B cell (primary cell): ENCODE data around the gene KRT80. TPM values are rescaled to one million over a fixed set of nuclear protein-coding genes. Genes with fewer than 3 reads are reported as not detected.

Experiments used
- ATAC-seq: fragments of 200-7000 bp; cut with Tn5 transposase; one replicate; pipeline ENCODE4 v1.10.0; 2021; ENCODE audit warnings: low read depth, mild to moderate bottlenecking, moderate number of reproducible peaks, moderate library complexity
- CTCF ChIA-PET: fragments of 350-600 bp; sonication (Branson Sonifier 250); formaldehyde crosslinking; loops from one replicate; lab custom pipeline; 2021; ENCODE audit warnings: antibody characterized with exemption, inconsistent platforms; lab: Charles Lee
- POLR2A ChIA-PET: fragments of 350-600 bp; sonication (Branson Sonifier 250); formaldehyde crosslinking; loops from one replicate; lab custom pipeline; 2021; ENCODE audit warnings: antibody characterized with exemption; lab: Charles Lee
- DNase-seq: peaks from one replicate; pipeline ENCODE4 v3.0.0; 2013
- H2AFZ ChIP-seq: 2 replicates; pipeline ENCODE4 v1.6.1; 2012; ENCODE audit warnings: mild to moderate bottlenecking, low read depth, low read length; ENCODE audit not compliant: insufficient read depth, poor library complexity, severe bottlenecking
- H3K27ac ChIP-seq, 2 donors: 1 replicate in 1 of 2; 2 replicates in 1 of 2; pipeline ENCODE4 v1.5.1; 2012 to 2013; ENCODE audit warnings: low read length in 2 of 2, mild to moderate bottlenecking in 2 of 2, moderate library complexity in 1 of 2
- H3K27me3 ChIP-seq, 4 experiments: fragments of 200-600 bp in 1 of 4; sonication (generic) in 1 of 4; replicated peaks in 1 of 4; 1 replicate in 2 of 4; 2 replicates in 2 of 4; pipeline versions ENCODE4 v1.6.1 to v1.7.0; 2013 to 2016; ENCODE audit warnings: low read length in 3 of 4, mild to moderate bottlenecking in 2 of 4, mixed read lengths in 1 of 4, moderate library complexity in 1 of 4; ENCODE audit not compliant: insufficient read depth in 4 of 4, control insufficient read depth in 3 of 4; ENCODE audit errors: control extremely low read depth in 1 of 4
- H3K36me3 ChIP-seq, 2 experiments: replicated peaks in 1 of 2; 1 replicate in 1 of 2; 2 replicates in 1 of 2; pipeline versions ENCODE4 v1.6.1 to v1.7.1; 2013; ENCODE audit warnings: low read length in 1 of 2; ENCODE audit not compliant: insufficient read depth in 2 of 2, control insufficient read depth in 1 of 2; ENCODE audit errors: control extremely low read depth in 1 of 2, extremely low read depth in 1 of 2
- H3K4me1 ChIP-seq, 2 donors: fragments of 200-600 bp in 1 of 2; sonication (generic) in 1 of 2; 1 replicate in 1 of 2; 2 replicates in 1 of 2; pipeline versions ENCODE4 v1.5.1 to v1.6.1; 2013 to 2017; ENCODE audit warnings: low read length in 2 of 2; ENCODE audit not compliant: control insufficient read depth in 2 of 2, insufficient read depth in 2 of 2
- H3K4me2 ChIP-seq: replicated peaks from 2 replicates; pipeline ENCODE3; 2012; ENCODE audit warnings: mild to moderate bottlenecking, low read depth, low read length; ENCODE audit not compliant: poor library complexity, severe bottlenecking
- H3K4me3 ChIP-seq, 5 experiments: fragments of 200-600 bp in 1 of 5; sonication (generic) in 1 of 5; 1 replicate in 3 of 5; 2 replicates in 2 of 5; pipeline versions ENCODE4 v1.5.1 to v1.7.0; 2011 to 2016; ENCODE audit warnings: low read length in 4 of 5, mild to moderate bottlenecking in 4 of 5, low read depth in 2 of 5, control low read depth in 1 of 5, moderate library complexity in 1 of 5; ENCODE audit not compliant: insufficient read depth in 1 of 5; ENCODE audit errors: control extremely low read depth in 1 of 5, extremely low read depth in 1 of 5
- H3K79me2 ChIP-seq: fragments of 200-600 bp; sonication (generic); one replicate; pipeline ENCODE4 v1.6.0; 2016; ENCODE audit warnings: low read length; ENCODE audit not compliant: control insufficient read depth, insufficient read depth
- H3K9ac ChIP-seq: fragments of 200-600 bp; sonication (generic); 2 replicates; pipeline ENCODE4 v1.6.1; 2017; ENCODE audit warnings: mild to moderate bottlenecking, low read length, moderate library complexity
- H3K9me3 ChIP-seq, 3 donors: one replicate each; pipeline versions ENCODE4 v1.6.1 to v1.7.1; 2013; ENCODE audit warnings: low read length in 2 of 3; ENCODE audit not compliant: control insufficient read depth in 2 of 3, insufficient read depth in 1 of 3; ENCODE audit errors: control extremely low read depth in 1 of 3
- H4K20me1 ChIP-seq: 2 replicates; pipeline ENCODE4 v1.6.0; 2012; ENCODE audit warnings: mild to moderate bottlenecking, low read length; ENCODE audit not compliant: insufficient read depth, control insufficient read depth, poor library complexity, severe bottlenecking
- H3K27ac Mint-ChIP-seq: one replicate; pipeline ENCODE4 v1.8.0; 2021; ENCODE audit warnings: mixed read lengths
- H3K27me3 Mint-ChIP-seq: one replicate; pipeline ENCODE4 v1.8.0; 2021; ENCODE audit warnings: mixed read lengths
- H3K4me1 Mint-ChIP-seq: one replicate; pipeline ENCODE4 v1.8.0; 2021; ENCODE audit warnings: mixed read lengths
- H3K4me3 Mint-ChIP-seq: one replicate; pipeline ENCODE4 v1.8.0; 2021; ENCODE audit warnings: mixed read lengths
- H3K9me3 Mint-ChIP-seq: one replicate; pipeline ENCODE4 v1.8.0; 2022; ENCODE audit warnings: mixed read lengths; ENCODE audit not compliant: insufficient read depth
- EZH2 ChIP-seq: IDR thresholded peaks from 2 replicates; pipeline ENCODE4 v1.6.1; 2012; ENCODE audit warnings: borderline replicate concordance, low read depth, mild to moderate bottlenecking, moderate library complexity, low read length; ENCODE audit not compliant: insufficient read depth, poor library complexity, severe bottlenecking
- WGBS: methylation state at CpG from one replicate; pipeline ENCODE4 v1.1.5; 2013; ENCODE audit warnings: missing lambda C conversion rate; ENCODE audit not compliant: insufficient coverage; 5-methylcytosine and 5-hydroxymethylcytosine counted together
- intact Hi-C: fragments of 100-400 bp; cut with micrococcal nuclease; formaldehyde crosslinking; loops from one replicate; pipeline ENCODE4 v1.10.0; 2022
- polyA plus RNA-seq: library from polyadenylated mRNA; depleted of rRNA; stranded (reverse); fragments of >200 nt; gene quantifications from 2 replicates; pipeline ENCODE4 v1.2.3, GENCODE V29; 2012
- total RNA-seq, 2 donors: library from RNA; stranded (reverse); fragments of 120-200 nt in 1 of 2; gene quantifications; 1 replicate in 1 of 2; 2 replicates in 1 of 2; pipeline versions ENCODE4 v1.2.3 to v1.2.4, GENCODE V29; 2013 to 2022
- TF ChIP-seq, protein P1 (sequence below): fragments of 200-600 bp; IDR thresholded peaks from one replicate; pipeline ENCODE4 v1.8.0; 2022; ENCODE audit warnings: antibody characterized with exemption, mild to moderate bottlenecking

The KRT80 gene
- total and polyA plus RNA-seq, 2 donors (not counting 1 experiment from before 2014, with no cell fraction given): not detected

DNA sequence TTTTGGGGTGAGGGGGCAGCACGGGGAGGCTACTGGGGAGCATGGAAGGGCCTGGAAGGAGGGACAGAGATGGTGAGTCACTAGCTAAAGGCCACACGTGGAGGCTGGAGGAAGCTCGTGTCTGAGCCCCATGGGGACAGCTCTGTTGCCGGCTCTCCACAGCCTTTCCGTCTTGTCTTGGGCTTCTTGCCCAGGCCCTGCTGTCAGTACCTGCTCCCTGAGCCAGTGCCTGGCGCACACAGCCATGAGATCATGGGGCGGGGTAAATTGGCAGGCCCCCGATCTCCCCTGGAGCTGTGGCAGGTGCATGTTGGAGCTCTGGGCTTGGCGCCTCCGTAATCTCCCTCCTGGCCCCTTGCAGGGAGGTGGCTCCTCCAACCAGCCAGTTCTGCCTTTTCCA, 16.1 kb upstream of the KRT80 start:
- no peak overlapping the region for H3K4me2 ChIP-seq
- intact Hi-C loops: no loop called here
- H3K4me1 ChIP-seq: no peaks in the 10 kb centered on the region
- no peak overlapping the region for H2AFZ ChIP-seq
- 85% methylated on average over 7 of the region's 10 CpGs for WGBS
- Mint-ChIP-seq H3K27ac (no peak overlapping the region), H3K9me3 (no peaks in the 10 kb centered on the region), H3K4me1 (peaks cover 3% of the 10 kb centered on the region), H3K4me3 (no peak overlapping the region), H3K27me3 (peaks cover 33% of the 10 kb centered on the region)
- H4K20me1 ChIP-seq: no peaks in the 10 kb centered on the region
- no peak overlapping the region for H3K9ac ChIP-seq
- no peaks in the 10 kb centered on the region for H3K79me2 ChIP-seq
- POLR2A ChIA-PET: no interaction called here
- no peak overlapping the region for H3K27ac ChIP-seq
- no peaks in the 10 kb centered on the region for H3K36me3 ChIP-seq
- TF ChIP-seq, protein P1, sequence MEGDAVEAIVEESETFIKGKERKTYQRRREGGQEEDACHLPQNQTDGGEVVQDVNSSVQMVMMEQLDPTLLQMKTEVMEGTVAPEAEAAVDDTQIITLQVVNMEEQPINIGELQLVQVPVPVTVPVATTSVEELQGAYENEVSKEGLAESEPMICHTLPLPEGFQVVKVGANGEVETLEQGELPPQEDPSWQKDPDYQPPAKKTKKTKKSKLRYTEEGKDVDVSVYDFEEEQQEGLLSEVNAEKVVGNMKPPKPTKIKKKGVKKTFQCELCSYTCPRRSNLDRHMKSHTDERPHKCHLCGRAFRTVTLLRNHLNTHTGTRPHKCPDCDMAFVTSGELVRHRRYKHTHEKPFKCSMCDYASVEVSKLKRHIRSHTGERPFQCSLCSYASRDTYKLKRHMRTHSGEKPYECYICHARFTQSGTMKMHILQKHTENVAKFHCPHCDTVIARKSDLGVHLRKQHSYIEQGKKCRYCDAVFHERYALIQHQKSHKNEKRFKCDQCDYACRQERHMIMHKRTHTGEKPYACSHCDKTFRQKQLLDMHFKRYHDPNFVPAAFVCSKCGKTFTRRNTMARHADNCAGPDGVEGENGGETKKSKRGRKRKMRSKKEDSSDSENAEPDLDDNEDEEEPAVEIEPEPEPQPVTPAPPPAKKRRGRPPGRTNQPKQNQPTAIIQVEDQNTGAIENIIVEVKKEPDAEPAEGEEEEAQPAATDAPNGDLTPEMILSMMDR: no peak
- TF ChIP-seq EZH2: no peak
- DNase-seq (no peak), ATAC-seq (no peak)
- no peaks in the 10 kb centered on the region for H3K9me3 ChIP-seq
- peaks cover 0 to 7% (median 0%) of the 10 kb centered on the region in 4 experiments for H3K27me3 ChIP-seq
- no peak overlapping the region for H3K4me3 ChIP-seq
- CTCF ChIA-PET: no interaction called here

GRCh38 chr12:52207106-52207505, 15.3 kb upstream of the KRT80 start:
- H3K4me1 ChIP-seq: no peaks in the 10 kb centered on the region
- intact Hi-C loops: no loop called here
- ChIA-PET POLR2A (no interaction called here), CTCF (no interaction called here)
- Mint-ChIP-seq H3K27ac (no peak overlapping the region), H3K9me3 (no peaks in the 10 kb centered on the region), H3K4me3 (no peak overlapping the region), H3K4me1 (peaks cover 5% of the 10 kb centered on the region), H3K27me3 (peaks cover 36% of the 10 kb centered on the region)
- no peaks in the 10 kb centered on the region for H4K20me1 ChIP-seq
- H3K9me3 ChIP-seq: no peaks in the 10 kb centered on the region
- no peak overlapping the region for H3K4me2 ChIP-seq
- ATAC-seq: no peak
- H3K36me3 ChIP-seq: no peaks in the 10 kb centered on the region
- no peak overlapping the region for H3K4me3 ChIP-seq
- H3K27ac ChIP-seq: no peak overlapping the region
- DNase-seq: no peak
- H3K9ac ChIP-seq: no peak overlapping the region
- H2AFZ ChIP-seq: no peak overlapping the region
- H3K27me3 ChIP-seq: peaks cover 0 to 11% (median 0%) of the 10 kb centered on the region in 4 experiments
- no peaks in the 10 kb centered on the region for H3K79me2 ChIP-seq
- TF ChIP-seq EZH2: no peak
- TF ChIP-seq, protein P1: no peak
- WGBS: 85% methylated on average over 2 of the region's 2 CpGs
